K562 (cell line): ENCODE results near the gene MRPL40. TPM values are rescaled to one million over a fixed set of nuclear protein-coding genes. Genes with fewer than 3 reads are reported as not detected.

Experiments used
- BRD9 ChIP-seq: fragments of 450-650 bp; IDR thresholded peaks from 2 replicates; pipeline ENCODE4 v1.6.1; 2018; ENCODE audit warnings: low read depth; ENCODE audit not compliant: partially characterized antibody
- MYNN ChIP-seq, 2 experiments: sonication (generic); formaldehyde crosslinking in 1 of 2; IDR thresholded peaks; 2 replicates each; pipeline versions ENCODE4 v1.5.0 to v1.6.1; 2016 to 2020; ENCODE audit warnings: antibody characterized with exemption in 1 of 2, missing genetic modification reagents in 1 of 2
- RUNX1 ChIP-seq: sonication (generic); IDR thresholded peaks from 2 replicates; pipeline ENCODE4 v1.6.1; 2016; ENCODE audit warnings: antibody characterized with exemption, low read depth
- TEAD1 ChIP-seq, 2 experiments: fragments of 450-650 bp in 1 of 2; sonication (generic) in 1 of 2; formaldehyde crosslinking; IDR thresholded peaks; 2 replicates each; pipeline versions ENCODE4 v1.4.0 to v1.8.0; 2020 to 2022; ENCODE audit warnings: mild to moderate bottlenecking in 2 of 2, missing genetic modification reagents in 1 of 2
- polyA plus RNA-seq, 8 experiments: library from polyadenylated mRNA; depleted of rRNA in 4 of 8; stranded (reverse) in 5 of 8; unstranded in 3 of 8; fragments of >200 nt; fragmentation: Nextera tagmentation in 2 of 8; fragmentation: Illumina TruSeq in 1 of 8; extraction: Ambion mirVana in 2 of 8; extraction: Trizol in 1 of 8; gene quantifications; 2 replicates each; pipeline versions ENCODE4 v1.2.1 to v1.2.3, GENCODE V29; 2011 to 2014; ENCODE audit warnings: inconsistent platforms in 1 of 8, missing spikeins in 1 of 8
- total RNA-seq, 7 experiments: library from RNA; depleted of rRNA in 6 of 7; stranded (reverse); fragments of >200 nt in 6 of 7; fragmentation: Illumina TruSeq in 2 of 7; extraction: Trizol in 2 of 7; gene quantifications; 2 replicates each; pipeline versions ENCODE4 v1.2.1 to v1.2.3, GENCODE V29; 2011 to 2021; ENCODE audit warnings: low replicate concordance in 1 of 7
- TF ChIP-seq, protein P1 (sequence below): fragments of 450-650 bp; formaldehyde crosslinking; conservative IDR thresholded peaks from 2 replicates; pipeline ENCODE4 v1.4.0; 2022; ENCODE audit warnings: mild to moderate bottlenecking, missing genetic modification characterization
- TF ChIP-seq, protein P2 (sequence below): fragments of 450-650 bp; formaldehyde crosslinking; IDR thresholded peaks from 2 replicates; pipeline ENCODE4 v1.4.0; 2020; ENCODE audit warnings: mild to moderate bottlenecking
- TF ChIP-seq, protein P3 (sequence below): fragments of 450-650 bp; IDR thresholded peaks from 2 replicates; pipeline ENCODE4 v1.6.1; 2016; ENCODE audit warnings: low read depth, mild to moderate bottlenecking, moderate library complexity
- TF ChIP-seq, protein P4 (sequence below): fragments of 150-350 bp; conservative IDR thresholded peaks from 2 replicates; pipeline ENCODE4 v1.6.1; 2014; ENCODE audit warnings: low read length
- TF ChIP-seq, protein P5 (sequence below): fragments of 450-650 bp; formaldehyde crosslinking; IDR thresholded peaks from 2 replicates; pipeline ENCODE4 v1.4.0; 2020; ENCODE audit warnings: mild to moderate bottlenecking, moderate library complexity
- TF ChIP-seq, protein P6 (sequence below), 3 experiments: fragments of 200-800 bp in 1 of 3; fragments of 250-450 bp in 1 of 3; fragments of 450-650 bp in 1 of 3; sonication (Bioruptor Pico) in 1 of 3; sonication (Bioruptor generic) in 1 of 3; formaldehyde crosslinking in 1 of 3; IDR thresholded peaks; 2 replicates each; pipeline versions ENCODE4 v1.6.1 to v1.8.0; 2016 to 2022; ENCODE audit warnings: mild to moderate bottlenecking in 2 of 3, missing genetic modification characterization in 2 of 3, missing compliant biosample characterization in 1 of 3, moderate library complexity in 1 of 3
- TF ChIP-seq, protein P7 (sequence below): IDR thresholded peaks from 2 replicates; pipeline ENCODE4 v1.6.1; 2016; ENCODE audit warnings: missing genetic modification characterization, missing compliant biosample characterization

Gene MRPL40
- total and polyA plus RNA-seq, 9 of the 15 experiments (the other 6 are each of a cell fraction or from before 2014, with no cell fraction given): 132 to 652 (median 208) TPM

DNA sequence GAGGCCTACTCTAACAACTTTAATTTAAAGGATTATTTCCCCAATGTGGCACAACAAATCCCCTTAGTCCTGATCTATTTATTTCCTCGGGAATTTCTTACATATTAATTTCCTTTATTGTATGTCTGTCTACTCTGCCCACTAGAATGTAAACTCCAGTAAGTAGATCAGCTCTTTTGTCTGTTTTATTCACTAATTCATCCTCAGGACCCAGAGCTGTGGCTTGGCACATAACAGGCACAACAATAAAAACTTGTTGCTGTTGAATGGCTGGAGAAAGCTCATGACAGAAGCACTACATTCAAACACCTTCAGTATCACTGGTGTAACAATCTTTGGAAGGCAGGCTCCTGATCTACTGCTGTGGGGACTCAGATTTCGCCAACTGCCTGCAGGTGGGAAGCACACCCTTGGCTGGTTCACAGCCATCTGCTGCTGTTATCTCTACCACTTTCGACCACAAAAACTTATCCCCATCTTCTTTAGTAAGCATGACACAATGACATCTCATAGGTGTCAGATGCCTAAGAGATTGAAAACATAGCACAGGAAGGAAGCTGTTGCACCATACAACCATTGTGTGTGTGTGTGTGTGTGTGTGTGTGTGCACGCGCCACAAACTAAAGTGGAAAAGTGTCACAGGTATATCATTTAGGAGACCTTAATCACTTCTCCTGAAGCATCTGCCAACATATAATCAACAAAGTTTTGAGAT, 12.7 kb upstream of the MRPL40 start (continued):
- TF ChIP-seq, protein P1, sequence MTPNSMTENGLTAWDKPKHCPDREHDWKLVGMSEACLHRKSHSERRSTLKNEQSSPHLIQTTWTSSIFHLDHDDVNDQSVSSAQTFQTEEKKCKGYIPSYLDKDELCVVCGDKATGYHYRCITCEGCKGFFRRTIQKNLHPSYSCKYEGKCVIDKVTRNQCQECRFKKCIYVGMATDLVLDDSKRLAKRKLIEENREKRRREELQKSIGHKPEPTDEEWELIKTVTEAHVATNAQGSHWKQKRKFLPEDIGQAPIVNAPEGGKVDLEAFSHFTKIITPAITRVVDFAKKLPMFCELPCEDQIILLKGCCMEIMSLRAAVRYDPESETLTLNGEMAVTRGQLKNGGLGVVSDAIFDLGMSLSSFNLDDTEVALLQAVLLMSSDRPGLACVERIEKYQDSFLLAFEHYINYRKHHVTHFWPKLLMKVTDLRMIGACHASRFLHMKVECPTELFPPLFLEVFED (CRISPR knock-in tag): peak; percentile 41; the same call in 1 of the 2 replicates
- TF ChIP-seq RUNX1 (peak; percentile 97), BRD9 (no peak), MYNN (IDR thresholded peaks at IDR 0.05) (peak; percentile 87), MYNN (CRISPR knock-in tag; IDR thresholded peaks at IDR 0.05) (no peak), TEAD1 (CRISPR knock-in tag; IDR thresholded peaks at IDR 0.05) (peak in 1 of 2 experiments; percentile 89; a peak in 2 of 4 replicates)
- TF ChIP-seq, protein P2, sequence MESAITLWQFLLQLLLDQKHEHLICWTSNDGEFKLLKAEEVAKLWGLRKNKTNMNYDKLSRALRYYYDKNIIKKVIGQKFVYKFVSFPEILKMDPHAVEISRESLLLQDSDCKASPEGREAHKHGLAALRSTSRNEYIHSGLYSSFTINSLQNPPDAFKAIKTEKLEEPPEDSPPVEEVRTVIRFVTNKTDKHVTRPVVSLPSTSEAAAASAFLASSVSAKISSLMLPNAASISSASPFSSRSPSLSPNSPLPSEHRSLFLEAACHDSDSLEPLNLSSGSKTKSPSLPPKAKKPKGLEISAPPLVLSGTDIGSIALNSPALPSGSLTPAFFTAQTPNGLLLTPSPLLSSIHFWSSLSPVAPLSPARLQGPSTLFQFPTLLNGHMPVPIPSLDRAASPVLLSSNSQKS (CRISPR knock-in tag): 0 out of 2 replicates have a peak, but pooled peaks have one; percentile 10
- TF ChIP-seq, protein P3, sequence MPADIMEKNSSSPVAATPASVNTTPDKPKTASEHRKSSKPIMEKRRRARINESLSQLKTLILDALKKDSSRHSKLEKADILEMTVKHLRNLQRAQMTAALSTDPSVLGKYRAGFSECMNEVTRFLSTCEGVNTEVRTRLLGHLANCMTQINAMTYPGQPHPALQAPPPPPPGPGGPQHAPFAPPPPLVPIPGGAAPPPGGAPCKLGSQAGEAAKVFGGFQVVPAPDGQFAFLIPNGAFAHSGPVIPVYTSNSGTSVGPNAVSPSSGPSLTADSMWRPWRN: peak; percentile 95
- TF ChIP-seq, protein P4, sequence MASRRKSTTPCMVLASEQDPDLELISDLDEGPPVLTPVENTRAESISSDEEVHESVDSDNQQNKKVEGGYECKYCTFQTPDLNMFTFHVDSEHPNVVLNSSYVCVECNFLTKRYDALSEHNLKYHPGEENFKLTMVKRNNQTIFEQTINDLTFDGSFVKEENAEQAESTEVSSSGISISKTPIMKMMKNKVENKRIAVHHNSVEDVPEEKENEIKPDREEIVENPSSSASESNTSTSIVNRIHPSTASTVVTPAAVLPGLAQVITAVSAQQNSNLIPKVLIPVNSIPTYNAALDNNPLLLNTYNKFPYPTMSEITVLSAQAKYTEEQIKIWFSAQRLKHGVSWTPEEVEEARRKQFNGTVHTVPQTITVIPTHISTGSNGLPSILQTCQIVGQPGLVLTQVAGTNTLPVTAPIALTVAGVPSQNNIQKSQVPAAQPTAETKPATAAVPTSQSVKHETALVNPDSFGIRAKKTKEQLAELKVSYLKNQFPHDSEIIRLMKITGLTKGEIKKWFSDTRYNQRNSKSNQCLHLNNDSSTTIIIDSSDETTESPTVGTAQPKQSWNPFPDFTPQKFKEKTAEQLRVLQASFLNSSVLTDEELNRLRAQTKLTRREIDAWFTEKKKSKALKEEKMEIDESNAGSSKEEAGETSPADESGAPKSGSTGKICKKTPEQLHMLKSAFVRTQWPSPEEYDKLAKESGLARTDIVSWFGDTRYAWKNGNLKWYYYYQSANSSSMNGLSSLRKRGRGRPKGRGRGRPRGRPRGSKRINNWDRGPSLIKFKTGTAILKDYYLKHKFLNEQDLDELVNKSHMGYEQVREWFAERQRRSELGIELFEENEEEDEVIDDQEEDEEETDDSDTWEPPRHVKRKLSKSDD: no peak
- TF ChIP-seq, protein P5, sequence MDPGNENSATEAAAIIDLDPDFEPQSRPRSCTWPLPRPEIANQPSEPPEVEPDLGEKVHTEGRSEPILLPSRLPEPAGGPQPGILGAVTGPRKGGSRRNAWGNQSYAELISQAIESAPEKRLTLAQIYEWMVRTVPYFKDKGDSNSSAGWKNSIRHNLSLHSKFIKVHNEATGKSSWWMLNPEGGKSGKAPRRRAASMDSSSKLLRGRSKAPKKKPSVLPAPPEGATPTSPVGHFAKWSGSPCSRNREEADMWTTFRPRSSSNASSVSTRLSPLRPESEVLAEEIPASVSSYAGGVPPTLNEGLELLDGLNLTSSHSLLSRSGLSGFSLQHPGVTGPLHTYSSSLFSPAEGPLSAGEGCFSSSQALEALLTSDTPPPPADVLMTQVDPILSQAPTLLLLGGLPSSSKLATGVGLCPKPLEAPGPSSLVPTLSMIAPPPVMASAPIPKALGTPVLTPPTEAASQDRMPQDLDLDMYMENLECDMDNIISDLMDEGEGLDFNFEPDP (CRISPR knock-in tag): peak; percentile 80; the same call in 1 of the 2 replicates
- TF ChIP-seq, protein P6, sequence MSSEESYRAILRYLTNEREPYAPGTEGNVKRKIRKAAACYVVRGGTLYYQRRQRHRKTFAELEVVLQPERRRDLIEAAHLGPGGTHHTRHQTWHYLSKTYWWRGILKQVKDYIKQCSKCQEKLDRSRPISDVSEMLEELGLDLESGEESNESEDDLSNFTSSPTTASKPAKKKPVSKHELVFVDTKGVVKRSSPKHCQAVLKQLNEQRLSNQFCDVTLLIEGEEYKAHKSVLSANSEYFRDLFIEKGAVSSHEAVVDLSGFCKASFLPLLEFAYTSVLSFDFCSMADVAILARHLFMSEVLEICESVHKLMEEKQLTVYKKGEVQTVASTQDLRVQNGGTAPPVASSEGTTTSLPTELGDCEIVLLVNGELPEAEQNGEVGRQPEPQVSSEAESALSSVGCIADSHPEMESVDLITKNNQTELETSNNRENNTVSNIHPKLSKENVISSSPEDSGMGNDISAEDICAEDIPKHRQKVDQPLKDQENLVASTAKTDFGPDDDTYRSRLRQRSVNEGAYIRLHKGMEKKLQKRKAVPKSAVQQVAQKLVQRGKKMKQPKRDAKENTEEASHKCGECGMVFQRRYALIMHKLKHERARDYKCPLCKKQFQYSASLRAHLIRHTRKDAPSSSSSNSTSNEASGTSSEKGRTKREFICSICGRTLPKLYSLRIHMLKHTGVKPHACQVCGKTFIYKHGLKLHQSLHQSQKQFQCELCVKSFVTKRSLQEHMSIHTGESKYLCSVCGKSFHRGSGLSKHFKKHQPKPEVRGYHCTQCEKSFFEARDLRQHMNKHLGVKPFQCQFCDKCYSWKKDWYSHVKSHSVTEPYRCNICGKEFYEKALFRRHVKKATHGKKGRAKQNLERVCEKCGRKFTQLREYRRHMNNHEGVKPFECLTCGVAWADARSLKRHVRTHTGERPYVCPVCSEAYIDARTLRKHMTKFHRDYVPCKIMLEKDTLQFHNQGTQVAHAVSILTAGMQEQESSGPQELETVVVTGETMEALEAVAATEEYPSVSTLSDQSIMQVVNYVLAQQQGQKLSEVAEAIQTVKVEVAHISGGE (CRISPR knock-in tag; IDR thresholded peaks at IDR 0.05): peak in 1 of 3 experiments; percentile 93; a peak in 2 of 6 replicates
- TF ChIP-seq, protein P7, sequence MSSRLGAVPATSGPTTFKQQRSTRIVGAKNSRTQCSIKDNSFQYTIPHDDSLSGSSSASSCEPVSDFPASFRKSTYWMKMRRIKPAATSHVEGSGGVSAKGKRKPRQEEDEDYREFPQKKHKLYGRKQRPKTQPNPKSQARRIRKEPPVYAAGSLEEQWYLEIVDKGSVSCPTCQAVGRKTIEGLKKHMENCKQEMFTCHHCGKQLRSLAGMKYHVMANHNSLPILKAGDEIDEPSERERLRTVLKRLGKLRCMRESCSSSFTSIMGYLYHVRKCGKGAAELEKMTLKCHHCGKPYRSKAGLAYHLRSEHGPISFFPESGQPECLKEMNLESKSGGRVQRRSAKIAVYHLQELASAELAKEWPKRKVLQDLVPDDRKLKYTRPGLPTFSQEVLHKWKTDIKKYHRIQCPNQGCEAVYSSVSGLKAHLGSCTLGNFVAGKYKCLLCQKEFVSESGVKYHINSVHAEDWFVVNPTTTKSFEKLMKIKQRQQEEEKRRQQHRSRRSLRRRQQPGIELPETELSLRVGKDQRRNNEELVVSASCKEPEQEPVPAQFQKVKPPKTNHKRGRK (tag): no peak
